Measurements from ENCODE around the gene PIK3CA. TPM values are rescaled to one million over a fixed set of nuclear protein-coding genes. Genes with fewer than 3 reads are reported as not detected.
A peak's percentile ranks its signal among the peaks of the same experiment; 100 is the strongest.
"Not testable (repeated sequence)": the region's sequence is repeated elsewhere in the genome, so short reads cannot be mapped to it uniquely, and the experiment has no call there.

The PIK3CA gene
- total RNA-seq, 2 donors from 2014 or later, result 6.3 to 11.7 TPM

DNA sequence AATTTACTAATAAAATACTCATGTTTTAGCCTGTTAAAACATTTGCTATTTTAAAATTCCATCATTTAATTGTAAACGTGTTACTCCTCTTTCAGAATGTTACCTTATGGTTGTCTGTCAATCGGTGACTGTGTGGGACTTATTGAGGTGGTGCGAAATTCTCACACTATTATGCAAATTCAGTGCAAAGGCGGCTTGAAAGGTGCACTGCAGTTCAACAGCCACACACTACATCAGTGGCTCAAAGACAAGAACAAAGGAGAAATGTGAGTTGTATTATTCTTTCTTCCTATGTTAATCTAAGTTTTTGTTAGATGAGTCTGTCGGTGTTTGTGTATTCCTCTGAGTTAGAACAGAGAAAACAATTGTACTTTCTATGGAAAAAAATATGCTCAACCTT, 81.0 kb downstream of the PIK3CA start:
- ATAC-seq, result no peak
- TF ChIP-seq, protein P1, sequence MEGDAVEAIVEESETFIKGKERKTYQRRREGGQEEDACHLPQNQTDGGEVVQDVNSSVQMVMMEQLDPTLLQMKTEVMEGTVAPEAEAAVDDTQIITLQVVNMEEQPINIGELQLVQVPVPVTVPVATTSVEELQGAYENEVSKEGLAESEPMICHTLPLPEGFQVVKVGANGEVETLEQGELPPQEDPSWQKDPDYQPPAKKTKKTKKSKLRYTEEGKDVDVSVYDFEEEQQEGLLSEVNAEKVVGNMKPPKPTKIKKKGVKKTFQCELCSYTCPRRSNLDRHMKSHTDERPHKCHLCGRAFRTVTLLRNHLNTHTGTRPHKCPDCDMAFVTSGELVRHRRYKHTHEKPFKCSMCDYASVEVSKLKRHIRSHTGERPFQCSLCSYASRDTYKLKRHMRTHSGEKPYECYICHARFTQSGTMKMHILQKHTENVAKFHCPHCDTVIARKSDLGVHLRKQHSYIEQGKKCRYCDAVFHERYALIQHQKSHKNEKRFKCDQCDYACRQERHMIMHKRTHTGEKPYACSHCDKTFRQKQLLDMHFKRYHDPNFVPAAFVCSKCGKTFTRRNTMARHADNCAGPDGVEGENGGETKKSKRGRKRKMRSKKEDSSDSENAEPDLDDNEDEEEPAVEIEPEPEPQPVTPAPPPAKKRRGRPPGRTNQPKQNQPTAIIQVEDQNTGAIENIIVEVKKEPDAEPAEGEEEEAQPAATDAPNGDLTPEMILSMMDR (IDR thresholded peaks at IDR 0.05), result no peak
- no peak for TF ChIP-seq POLR2A (IDR thresholded peaks at IDR 0.05)
- Histone ChIP-seq H3K27ac (no peak overlapping the region), H3K27me3 (no peaks in the 10 kb centered on the region), H3K4me1 (no peaks in the 10 kb centered on the region), H3K36me3 (replicated peaks in 1 of 2; ENCODE audit: insufficient read depth in 1 of 2, low read depth in 2 of 2) (peaks cover 3 to 5% of the 10 kb centered on the region in 2 donors), H3K9me3 (no peaks in the 10 kb centered on the region), H3K4me3 (no peak overlapping the region)
- WGBS, 2 donors, result 86% methylated on average over 5 of the region's 5 CpGs
- intact Hi-C loops (cut with DNase I), result no loop called here
- no peak for DNase-seq

DNA sequence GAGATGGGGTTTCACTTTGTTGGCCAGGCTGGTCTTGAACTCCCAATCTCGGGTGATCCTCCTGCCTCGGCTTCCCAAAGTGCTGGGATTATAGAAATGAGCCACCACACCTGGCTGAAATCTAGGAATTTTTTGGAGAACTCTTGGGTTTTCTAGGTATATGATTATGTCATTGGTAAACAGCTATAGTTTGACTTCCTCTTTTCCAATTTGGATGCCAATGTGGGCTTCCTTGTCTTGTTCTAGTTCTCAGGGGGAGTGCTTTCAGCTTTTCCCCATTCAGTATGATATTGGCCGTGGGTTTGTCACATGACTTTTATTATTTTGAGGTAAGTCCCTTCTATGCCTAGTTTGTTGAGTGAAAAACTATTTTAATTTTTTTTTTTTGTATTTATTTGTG, 84.9 kb downstream of the PIK3CA start:
- Histone ChIP-seq H3K27me3 (no peaks in the 10 kb centered on the region), H3K4me1 (no peaks in the 10 kb centered on the region), H3K27ac (no peak overlapping the region), H3K9me3 (no peaks in the 10 kb centered on the region), H3K4me3 (no peak overlapping the region), H3K36me3 (replicated peaks in 1 of 2; ENCODE audit: insufficient read depth in 1 of 2, low read depth in 2 of 2) (peaks cover 5 to 8% of the 10 kb centered on the region in 2 donors)
- ATAC-seq, result no peak
- TF ChIP-seq POLR2A (IDR thresholded peaks at IDR 0.05), result no peak
- TF ChIP-seq, protein P1 (IDR thresholded peaks at IDR 0.05), result no peak
- DNase-seq, result no peak
- intact Hi-C loops (cut with DNase I), result no loop called here
- WGBS, 2 donors, result 91 to 97% methylated on average over 3 of the region's 3 CpGs

DNA sequence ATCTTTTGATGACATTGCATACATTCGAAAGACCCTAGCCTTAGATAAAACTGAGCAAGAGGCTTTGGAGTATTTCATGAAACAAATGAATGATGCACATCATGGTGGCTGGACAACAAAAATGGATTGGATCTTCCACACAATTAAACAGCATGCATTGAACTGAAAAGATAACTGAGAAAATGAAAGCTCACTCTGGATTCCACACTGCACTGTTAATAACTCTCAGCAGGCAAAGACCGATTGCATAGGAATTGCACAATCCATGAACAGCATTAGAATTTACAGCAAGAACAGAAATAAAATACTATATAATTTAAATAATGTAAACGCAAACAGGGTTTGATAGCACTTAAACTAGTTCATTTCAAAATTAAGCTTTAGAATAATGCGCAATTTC, 86.0 kb downstream of the PIK3CA start:
- Histone ChIP-seq H3K9me3 (no peaks in the 10 kb centered on the region), H3K27ac (no peak overlapping the region), H3K4me1 (no peaks in the 10 kb centered on the region), H3K4me3 (no peak overlapping the region), H3K27me3 (no peaks in the 10 kb centered on the region), H3K36me3 (replicated peaks in 1 of 2; ENCODE audit: insufficient read depth in 1 of 2, low read depth in 2 of 2) (peaks cover 5 to 8% of the 10 kb centered on the region in 2 donors)
- WGBS, 2 donors, result 92% methylated on average over 4 of the region's 4 CpGs
- intact Hi-C loops (cut with DNase I), result no loop called here
- TF ChIP-seq, protein P1 (IDR thresholded peaks at IDR 0.05), result no peak
- TF ChIP-seq POLR2A (IDR thresholded peaks at IDR 0.05), result no peak
- no peak for DNase-seq
- ATAC-seq, result no peak

DNA sequence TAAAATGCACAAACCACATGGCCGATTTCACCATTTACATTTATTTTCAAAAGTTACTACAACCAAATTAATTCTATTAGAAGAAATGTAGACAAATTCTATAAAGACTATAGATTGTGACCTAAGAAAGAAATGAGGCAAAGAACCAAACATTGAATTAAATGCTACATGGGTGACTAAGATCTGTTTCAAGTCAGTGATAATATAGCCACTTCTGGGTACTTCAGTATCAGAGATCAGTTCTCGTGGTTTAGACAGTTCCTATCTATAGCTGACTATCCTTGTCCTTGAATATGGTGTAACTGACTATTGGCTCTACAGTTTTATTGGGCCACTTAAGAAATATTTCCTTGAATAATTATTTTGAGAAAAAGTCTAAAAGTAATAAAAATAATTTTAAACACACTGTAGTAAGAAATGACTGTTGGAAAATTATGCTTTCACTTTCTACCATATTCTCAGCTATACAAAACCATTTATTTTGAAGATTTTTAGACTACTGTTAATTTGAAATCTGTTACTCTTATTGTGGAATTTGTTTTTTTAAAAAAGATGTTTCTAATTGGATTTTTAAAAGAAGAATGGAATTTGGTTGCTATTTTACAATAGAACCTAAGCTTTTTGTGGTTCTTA, 88.6 kb downstream of the PIK3CA start:
- Histone ChIP-seq H3K27ac (no peak overlapping the region), H3K9me3 (no peaks in the 10 kb centered on the region), H3K27me3 (no peaks in the 10 kb centered on the region), H3K36me3 (replicated peaks in 1 of 2; ENCODE audit: insufficient read depth in 1 of 2, low read depth in 2 of 2) (peaks cover 5% of the 10 kb centered on the region in 2 donors), H3K4me1 (no peaks in the 10 kb centered on the region), H3K4me3 (no peak overlapping the region)
- no peak for DNase-seq
- intact Hi-C loops (cut with DNase I), result no loop called here
- 77 to 83% methylated on average over 2 of the region's 2 CpGs for WGBS, 2 donors
- no peak for TF ChIP-seq POLR2A (IDR thresholded peaks at IDR 0.05)
- TF ChIP-seq, protein P1 (IDR thresholded peaks at IDR 0.05), result no peak
- no peak for ATAC-seq

- H3K36me3 ChIP-seq (replicated peaks in 1 of 2; ENCODE audit: insufficient read depth in 1 of 2, low read depth in 2 of 2); H3K27ac ChIP-seq; DNase-seq; H3K27me3 ChIP-seq; H3K4me3 ChIP-seq; ATAC-seq; H3K9me3 ChIP-seq; H3K4me1 ChIP-seq; intact Hi-C loops (cut with DNase I): not testable (repeated sequence)
- 47 to 70% methylated on average over 1 of the region's 1 CpG for WGBS, 2 donors
Measured at GRCh38 chr3:179240299-179240698, 92.1 kb downstream of the PIK3CA start.

DNA sequence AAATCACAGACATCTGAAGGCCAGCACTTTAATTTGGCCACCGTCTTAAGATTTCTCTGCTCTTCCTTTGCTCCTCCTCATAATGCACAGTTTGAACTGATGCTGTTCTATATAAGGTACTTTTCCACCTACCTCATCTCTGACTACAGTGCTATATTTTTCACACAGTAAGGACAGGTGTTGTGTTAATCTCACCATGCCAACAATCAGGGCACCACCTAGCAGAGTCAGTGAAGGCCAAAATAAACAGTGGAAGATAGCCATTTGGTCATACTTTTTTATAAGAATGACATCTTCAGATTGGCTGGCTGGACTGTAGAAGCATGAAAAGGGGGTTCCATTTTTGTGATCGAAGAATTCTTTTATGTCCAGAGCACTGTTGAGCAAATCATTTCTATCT, 94.7 kb downstream of the PIK3CA start:
- H3K27ac ChIP-seq; H3K4me3 ChIP-seq; H3K9me3 ChIP-seq; H3K27me3 ChIP-seq; H3K36me3 ChIP-seq (replicated peaks in 1 of 2; ENCODE audit: insufficient read depth in 1 of 2, low read depth in 2 of 2); intact Hi-C loops (cut with DNase I); DNase-seq; H3K4me1 ChIP-seq: not testable (repeated sequence)
- WGBS, 2 donors, result 84 to 90% methylated on average over 1 of the region's 2 CpGs
- peak; percentile 69 for ATAC-seq
